ENCODE results near the gene RAB7A.

DNA sequence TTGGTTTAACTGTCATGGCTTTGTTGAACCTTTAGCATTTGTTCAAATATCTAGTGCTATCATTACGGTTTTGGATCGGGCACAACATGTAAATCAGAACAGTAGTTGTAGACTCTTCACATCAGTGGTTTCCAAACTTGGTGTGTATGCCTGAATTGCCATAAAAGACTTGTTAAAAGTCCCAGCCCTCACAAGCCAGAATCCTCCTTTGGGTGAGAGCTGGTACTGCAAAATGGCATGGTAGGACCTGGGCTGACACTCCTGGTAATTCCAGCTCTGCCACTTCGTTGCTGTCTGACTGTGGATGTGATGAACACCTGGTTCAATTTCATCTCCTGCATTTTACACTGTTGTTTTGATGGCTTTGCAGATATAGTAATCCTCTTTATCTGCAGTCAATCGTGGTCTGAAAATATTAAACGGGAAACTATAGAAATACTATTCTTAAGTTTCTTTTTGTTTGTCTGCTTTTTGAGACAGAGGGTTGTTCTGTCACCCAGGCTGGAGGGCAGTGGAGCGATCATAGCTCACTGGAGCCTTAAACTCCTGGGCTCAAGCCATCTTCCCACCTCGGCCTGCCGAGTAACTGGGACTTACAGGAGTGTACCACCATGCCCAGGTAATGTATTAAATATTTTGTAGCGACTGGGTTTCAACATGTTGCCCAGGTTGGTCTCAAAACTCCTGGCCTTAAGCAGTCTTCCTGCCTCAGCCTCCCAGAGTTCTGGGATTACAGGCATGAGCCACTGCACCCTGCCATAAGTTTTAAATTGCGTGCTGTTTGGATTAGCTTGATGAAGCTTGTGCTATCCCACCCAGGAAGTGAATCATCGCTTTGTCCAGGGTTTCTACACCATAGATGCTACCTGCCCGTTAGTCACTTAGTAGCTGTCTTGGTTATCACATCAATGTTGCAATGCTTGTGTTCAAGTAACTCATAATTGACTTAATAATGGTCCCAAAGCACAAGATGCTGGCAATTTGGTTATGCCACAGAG is 61.6 kb downstream of the RAB7A start:
- no peak for TF ChIP-seq EZH2 (IDR thresholded peaks at IDR 0.05; ENCODE audit: low read depth, low read length, severe bottlenecking)
- TF ChIP-seq, protein P1, sequence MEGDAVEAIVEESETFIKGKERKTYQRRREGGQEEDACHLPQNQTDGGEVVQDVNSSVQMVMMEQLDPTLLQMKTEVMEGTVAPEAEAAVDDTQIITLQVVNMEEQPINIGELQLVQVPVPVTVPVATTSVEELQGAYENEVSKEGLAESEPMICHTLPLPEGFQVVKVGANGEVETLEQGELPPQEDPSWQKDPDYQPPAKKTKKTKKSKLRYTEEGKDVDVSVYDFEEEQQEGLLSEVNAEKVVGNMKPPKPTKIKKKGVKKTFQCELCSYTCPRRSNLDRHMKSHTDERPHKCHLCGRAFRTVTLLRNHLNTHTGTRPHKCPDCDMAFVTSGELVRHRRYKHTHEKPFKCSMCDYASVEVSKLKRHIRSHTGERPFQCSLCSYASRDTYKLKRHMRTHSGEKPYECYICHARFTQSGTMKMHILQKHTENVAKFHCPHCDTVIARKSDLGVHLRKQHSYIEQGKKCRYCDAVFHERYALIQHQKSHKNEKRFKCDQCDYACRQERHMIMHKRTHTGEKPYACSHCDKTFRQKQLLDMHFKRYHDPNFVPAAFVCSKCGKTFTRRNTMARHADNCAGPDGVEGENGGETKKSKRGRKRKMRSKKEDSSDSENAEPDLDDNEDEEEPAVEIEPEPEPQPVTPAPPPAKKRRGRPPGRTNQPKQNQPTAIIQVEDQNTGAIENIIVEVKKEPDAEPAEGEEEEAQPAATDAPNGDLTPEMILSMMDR (IDR thresholded peaks at IDR 0.05; ENCODE audit: control extremely low read depth in 1 of 3, insufficient read depth in 1 of 3, low read depth in 1 of 3, low read length in 3 of 3) = peak; percentile 42 to 68 (median 53)
- no peak for TF ChIP-seq SIN3A (conservative IDR thresholded peaks at IDR 0.05 in 1 of 2, IDR thresholded peaks at IDR 0.05 in 1 of 2; ENCODE audit: low read depth in 1 of 2, low read length in 2 of 2)
- TF ChIP-seq, protein P2, sequence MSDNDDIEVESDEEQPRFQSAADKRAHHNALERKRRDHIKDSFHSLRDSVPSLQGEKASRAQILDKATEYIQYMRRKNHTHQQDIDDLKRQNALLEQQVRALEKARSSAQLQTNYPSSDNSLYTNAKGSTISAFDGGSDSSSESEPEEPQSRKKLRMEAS (IDR thresholded peaks at IDR 0.05) = no peak
- TF ChIP-seq RBBP5 (IDR thresholded peaks at IDR 0.05; ENCODE audit: borderline replicate concordance, low read depth, low read length) = no peak
- TF ChIP-seq CHD2 (IDR thresholded peaks at IDR 0.05; ENCODE audit: low read length) = no peak
- no peak for TF ChIP-seq RNF2 (IDR thresholded peaks at IDR 0.05; ENCODE audit: borderline replicate concordance, low read depth, low read length, missing control alignments, poor library complexity, severe bottlenecking)
- no peak for TF ChIP-seq POLR2AphosphoS5 (IDR thresholded peaks at IDR 0.05; ENCODE audit: low read depth, low read length)
- TF ChIP-seq EP300 (IDR thresholded peaks at IDR 0.05; ENCODE audit: borderline replicate concordance in 1 of 2, low read depth in 2 of 2, low read length in 2 of 2) = no peak
- TF ChIP-seq FOSL1 (IDR thresholded peaks at IDR 0.05; ENCODE audit: insufficient read depth, low read depth, low read length) = no peak
- TF ChIP-seq MAFK (IDR thresholded peaks at IDR 0.05; ENCODE audit: low read depth, low read length) = no peak
- TF ChIP-seq TAF1 (IDR thresholded peaks at IDR 0.05; ENCODE audit: low read depth, low read length) = no peak

Data from H1 (cell line).